Right lung (tissue), 5 donors: Measurements from ENCODE around the gene B3GALNT1. TPM values are rescaled to one million over a fixed set of nuclear protein-coding genes. Genes with fewer than 3 reads are reported as not detected.
"Not testable (repeated sequence)": the region's sequence is repeated elsewhere in the genome, so short reads cannot be mapped to it uniquely, and the experiment has no call there.

Experiments used
- DNase-seq, 2 donors: peaks; one replicate each; pipeline ENCODE4 v3.0.0-alpha.2; 2013
- polyA plus RNA-seq, 5 donors: library from polyadenylated mRNA; unstranded; fragments of 120-200 nt; gene quantifications; one replicate each; pipeline versions ENCODE4 v1.2.1 to v1.2.3, GENCODE V29; 2013; ENCODE audit warnings: inconsistent platforms in 1 of 5, low replicate concordance in 1 of 5; ENCODE audit not compliant: insufficient read length in 5 of 5, insufficient read depth in 1 of 5

The B3GALNT1 gene
- polyA plus RNA-seq, 5 donors, result 23.3 to 35.9 (median 26.9) TPM

DNA sequence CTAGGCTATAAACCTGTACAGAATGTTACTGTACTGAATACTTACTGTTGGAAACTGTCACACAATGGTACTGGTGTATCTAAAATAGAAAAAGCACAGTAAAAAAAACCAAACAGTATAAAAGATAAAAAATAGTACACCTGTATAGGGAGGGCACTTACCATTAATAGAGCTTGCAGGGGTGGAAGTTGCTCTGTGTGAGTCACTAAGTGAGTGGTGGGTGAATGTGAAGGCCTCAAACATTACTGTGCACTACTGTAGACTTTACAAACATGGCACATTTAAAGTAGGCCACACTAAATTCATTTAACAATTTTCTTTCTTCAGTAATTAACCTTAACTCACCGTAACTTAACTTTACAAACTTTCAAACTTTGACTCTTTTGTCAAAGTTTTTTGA, 22.0 kb downstream of the B3GALNT1 start:
- no peak for DNase-seq

DNA sequence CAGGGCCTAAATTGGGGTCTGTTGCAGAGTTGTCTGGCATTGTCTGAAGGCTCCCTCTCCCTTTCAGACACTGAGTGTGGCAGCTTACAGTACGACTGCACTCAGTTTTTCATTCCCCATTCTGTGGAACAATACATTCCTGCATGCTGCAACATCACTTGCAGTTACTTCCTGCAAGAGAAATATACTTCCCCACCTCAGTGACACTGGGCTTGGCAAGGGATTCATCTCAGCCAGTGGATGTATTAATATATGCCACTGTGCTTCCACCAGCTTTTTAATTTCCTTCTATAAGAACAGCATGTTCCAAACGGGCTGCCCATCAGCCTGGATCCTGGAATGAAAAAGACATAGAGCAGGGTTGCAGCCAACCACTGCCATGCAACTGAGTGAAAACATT, 23.1 kb downstream of the B3GALNT1 start:
- no peak for DNase-seq

DNA sequence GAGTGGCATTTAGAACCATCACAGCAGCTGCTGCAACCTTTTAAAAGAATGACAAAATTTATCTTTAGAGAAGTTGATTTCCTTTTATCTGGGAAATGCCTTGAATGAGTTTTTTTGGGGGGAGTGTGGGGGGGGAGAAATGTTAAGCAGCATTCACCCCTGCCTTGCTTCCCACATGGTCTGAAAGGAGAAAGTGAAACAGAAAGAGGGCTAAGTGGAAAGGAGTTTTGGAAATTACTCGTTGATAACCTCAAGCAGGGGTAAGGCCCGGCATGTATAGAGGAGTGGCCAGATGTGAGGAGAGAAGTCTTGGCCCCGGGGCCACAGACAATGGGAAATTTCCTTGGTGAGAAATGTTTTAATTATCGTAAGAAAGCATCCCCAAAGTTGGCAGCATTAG, 23.5 kb downstream of the B3GALNT1 start:
- DNase-seq, result no peak

DNA sequence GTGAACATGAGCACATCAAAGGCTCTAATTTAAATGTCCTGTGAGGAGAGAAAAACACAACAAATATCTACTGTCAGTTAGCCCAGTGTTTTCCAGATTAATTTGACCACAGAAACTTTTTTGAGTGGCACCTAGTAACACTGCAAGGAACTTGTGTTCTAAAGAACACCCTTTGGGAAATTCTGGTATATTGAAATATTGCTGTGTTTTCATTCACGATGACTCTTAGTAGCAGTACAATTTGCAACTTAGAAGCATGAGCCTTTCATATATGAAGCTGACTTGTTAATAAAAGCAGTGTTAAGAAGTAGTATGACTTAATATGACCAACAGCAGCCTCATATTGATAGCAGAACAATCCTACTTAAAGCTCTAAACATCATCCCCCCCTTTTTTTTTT, 32.0 kb downstream of the B3GALNT1 start:
- DNase-seq, result no peak

DNA sequence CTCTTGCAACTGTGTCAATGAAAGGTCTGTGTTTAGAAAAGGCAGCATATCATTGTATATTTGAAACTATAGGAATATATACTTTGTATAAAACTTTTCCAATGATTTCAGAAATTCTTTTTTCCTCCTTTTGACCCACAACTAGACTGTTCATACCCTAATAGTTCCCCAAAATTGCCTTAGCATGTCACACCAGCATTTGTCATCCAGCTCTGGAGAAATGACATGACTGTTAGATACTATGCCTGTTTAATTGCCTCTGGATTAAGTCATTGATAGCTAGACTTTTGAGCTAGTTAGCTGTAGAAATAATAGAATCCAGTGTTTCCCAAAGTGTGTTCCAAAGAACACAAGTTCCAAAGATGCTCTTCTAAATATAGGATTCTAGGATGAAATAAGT, 32.4 kb downstream of the B3GALNT1 start:
- DNase-seq, result no peak

DNA sequence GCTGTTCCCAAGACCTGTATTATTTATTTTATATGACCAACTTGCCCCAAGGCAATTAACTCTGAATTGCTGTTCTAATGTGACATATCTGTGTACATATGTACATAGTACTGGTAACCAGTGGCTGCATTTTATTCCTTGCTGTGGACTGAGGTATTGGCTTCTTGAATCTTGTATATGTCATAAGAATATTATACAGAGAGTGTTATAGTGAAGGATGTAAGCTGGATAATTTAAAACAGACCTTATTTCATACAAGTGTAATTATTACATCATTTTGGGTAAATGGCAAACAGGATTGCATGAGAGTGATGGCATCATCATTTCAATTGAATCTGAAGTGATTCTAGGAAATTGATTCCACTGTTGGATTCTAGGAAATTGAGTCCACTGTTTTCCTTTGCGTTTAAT, 32.9 kb downstream of the B3GALNT1 start:
- no peak for DNase-seq

DNA sequence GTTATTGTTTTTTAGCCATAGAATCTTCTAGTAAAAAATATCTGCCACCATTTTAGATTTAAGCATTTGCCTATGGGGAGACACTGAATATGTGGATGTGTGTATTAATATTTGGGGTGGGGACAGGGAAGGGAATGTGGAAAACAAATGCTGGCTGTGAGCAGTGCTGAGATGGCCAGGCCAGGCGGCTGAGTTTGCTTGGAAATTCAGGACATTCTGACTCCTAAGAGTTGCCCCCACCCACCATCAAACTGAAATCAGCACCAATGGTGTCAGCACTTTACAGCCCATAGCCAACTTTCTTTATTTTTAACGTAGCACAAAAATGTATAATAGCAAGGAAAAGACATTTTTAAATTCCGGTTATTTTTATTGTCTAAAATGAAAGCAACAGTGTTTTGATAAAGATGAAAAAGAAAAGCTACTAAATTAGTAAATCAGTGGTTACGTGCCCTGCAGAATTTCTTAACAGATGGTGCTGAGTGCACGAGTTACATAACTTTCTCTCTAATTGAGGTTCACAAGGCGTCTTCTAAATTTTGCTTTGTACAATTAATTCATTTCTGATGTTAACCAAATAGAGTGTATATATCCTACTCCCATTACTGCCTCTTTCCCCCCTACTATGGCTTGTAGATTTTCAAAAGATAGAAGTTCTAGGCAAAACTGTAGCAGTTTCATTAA, 34.0 kb downstream of the B3GALNT1 start:
- DNase-seq, result no peak

DNA sequence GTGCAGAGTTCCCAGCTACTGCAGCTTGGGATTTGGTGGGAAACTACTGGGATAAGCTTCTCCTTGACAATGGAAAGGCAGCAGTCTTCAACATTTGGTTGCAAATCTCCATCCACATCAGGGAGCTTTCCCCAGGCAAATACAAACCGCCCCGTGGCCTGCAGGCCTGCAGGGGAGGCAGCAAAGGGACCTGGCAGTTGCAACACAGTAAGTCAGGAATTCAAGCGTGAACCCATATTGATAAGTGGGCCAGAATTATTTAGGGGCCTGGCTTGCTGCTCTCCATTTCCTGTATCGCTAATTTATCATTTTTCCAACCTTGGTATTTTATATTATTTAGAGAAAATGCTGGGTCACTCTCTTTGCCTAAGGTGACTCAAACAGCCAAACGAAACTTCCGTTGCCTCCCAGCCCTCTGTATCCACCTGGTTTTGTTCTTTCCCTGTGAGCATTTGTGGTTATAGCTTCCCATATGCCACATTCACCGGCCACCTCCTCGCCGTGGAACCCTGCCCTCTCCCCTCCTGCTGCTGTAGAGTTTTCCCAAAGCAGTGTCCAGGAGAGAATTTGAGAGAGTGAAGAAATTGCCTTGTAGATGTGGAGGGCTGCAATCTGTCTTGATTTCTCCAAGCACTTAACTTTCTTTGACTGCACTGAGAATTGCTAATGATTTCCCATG, 34.8 kb downstream of the B3GALNT1 start:
- no peak for DNase-seq

DNA sequence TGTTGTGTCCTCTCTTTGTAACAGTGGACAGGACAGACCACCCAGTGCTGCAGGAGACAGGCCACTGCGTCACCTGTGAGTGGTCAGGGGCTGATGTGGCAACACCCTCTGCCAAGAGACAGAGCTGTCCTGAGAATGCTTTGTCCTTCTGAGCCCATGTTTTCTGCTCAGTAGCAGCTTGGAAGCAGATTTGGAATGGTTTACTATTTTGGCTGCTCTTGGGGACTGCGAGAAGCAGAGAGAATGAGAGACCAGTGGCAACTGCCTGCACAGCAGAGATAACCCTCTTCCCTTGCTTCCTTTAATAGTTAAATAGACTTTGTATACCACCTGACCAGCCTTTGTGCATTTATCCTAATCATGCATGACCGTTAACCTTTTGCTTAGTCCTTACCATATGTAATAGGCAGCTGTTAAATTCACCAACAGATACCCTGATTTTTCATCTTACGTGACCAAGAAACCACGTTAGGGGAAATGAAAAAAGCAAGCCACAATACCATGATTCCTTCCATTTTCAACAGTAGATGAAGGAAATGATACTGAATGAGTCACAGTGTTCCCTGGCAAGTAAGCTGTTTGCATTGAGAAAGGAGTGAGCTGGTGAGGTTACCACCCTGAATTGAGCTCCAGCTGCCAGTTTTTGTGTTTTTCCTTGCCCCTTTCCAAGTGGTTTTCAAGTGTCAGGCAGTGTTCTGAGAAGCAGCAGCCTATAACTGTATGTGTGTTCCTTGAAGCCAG, 35.5 kb downstream of the B3GALNT1 start:
- DNase-seq, result no peak

DNA sequence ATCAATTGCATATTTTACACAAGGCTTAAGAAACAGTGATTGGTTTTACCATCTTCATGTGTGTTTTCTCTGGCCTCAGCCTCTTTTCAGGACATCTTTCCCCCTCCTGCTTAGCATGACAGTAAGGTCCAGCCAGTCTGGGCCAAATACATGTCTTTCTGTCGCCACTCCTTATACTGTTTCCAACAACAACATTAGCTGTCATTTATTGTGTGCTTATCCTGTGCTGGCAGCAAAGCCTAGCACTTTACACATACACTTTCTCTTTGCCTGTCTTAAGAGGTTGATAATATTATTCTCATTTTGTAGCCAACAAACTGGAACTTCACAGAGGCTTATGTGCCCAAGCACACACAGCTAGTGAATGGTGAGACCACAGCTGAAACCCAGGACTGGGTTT, 37.8 kb downstream of the B3GALNT1 start:
- no peak for DNase-seq

DNA sequence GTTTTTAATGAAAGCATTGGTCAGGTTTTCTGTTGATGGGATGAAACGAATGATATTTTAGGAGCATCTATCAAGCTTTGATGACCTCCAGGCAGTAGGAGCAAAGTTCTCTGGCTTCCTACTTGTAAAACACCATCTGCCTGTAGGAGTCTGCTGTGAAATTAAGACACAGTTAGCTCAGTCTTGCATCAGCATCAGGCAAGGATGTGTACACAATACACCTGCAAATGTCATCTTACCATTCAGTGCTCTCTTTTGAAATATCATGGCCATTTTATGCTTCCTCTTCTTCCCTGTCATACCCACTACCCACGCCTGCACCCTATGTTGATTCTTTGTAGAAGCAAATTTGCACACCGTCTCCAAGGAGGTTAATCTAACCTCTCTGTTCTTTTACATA, 38.2 kb downstream of the B3GALNT1 start:
- no peak for DNase-seq

DNA sequence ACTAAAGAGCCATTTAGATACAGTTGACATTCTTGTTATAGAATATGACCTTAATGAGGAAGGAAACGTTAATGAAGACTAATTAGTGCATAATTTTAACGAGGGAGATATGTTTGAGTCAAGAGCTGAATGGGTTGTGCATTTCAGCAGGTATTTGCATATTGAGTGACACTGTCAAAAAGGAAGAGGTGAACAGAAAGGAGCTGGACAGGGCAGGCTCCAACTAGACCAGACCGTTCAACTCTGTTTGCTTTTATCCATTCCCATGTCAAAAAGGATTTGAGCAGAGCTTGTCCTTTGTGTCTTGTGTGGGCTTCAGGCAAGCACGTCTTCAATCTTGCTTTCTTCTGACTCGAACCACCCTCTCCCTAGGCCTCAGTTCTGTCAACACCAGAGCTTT, 40.7 kb downstream of the B3GALNT1 start:
- no peak for DNase-seq

DNA sequence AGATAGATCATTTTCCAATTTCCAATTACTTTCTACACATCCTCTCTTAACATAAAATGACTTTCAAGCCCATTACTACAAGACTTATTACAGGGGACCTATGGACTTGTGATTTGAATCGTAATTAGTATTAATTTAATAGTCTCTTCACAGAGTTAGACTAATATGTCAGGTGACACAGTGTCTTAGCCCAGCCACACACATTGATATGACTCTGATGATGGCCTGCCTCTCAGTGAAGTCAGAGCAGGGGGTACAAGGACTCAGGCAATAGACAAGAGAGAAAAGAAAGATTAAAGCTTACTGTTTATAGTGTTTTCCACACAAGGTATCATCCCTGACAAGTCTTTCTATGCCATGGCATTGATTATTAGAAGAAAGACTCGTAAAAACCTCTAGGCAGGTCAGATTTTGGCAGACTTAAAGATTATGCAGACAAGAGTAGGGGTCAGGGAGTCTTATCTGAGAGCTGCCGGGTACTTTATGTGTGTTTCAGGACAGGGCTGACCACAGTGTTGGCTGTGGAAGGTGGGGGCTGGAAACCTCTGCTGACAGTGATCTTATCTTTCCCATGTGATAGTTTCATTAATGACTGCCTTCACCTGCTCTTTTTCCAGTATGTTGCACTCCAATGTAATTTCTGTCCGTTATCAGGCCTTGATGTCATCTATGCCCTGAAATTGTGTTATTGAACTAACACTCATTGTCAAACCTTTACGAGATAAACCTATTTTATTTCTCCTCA, 50.1 kb downstream of the B3GALNT1 start:
- no peak for DNase-seq

DNA sequence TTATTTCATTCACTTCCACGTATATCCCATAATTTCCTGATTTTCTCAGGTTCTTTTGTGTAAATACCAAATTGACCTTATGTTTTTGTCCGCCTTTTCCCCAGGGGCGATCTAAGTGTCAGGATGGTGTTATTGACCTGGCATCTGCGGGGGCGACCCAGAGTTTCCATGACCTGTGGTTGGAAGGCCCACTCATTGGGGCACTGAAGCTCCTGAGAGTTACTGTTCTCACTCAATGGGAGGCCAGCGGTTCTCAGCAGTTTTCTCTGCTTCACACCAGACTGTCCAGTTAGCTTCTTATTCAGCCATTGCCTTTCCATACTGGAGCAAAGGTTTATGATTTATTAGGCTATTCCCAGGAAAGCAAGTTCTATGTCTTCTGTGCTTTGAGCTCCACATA, 53.3 kb downstream of the B3GALNT1 start:
- DNase-seq, result no peak

DNA sequence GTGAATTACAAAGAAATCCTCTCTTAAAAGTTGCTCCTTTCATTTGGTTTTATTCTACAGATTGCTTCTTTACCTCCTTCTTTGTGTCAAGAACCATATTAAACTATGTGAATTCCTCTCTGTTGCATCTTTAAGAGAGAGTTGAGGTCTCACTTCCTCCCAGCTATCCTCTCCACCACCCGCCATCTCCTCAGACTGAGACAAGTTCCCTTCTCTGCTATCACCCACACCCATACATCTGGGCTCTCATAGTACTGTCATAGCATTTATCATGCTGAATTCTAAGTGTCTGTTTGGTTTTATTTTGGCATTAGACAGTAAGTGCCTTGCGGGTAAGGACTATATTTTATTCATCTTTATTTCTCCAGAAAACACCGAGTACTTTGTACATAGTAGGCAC, 54.2 kb downstream of the B3GALNT1 start:
- no peak for DNase-seq

DNA sequence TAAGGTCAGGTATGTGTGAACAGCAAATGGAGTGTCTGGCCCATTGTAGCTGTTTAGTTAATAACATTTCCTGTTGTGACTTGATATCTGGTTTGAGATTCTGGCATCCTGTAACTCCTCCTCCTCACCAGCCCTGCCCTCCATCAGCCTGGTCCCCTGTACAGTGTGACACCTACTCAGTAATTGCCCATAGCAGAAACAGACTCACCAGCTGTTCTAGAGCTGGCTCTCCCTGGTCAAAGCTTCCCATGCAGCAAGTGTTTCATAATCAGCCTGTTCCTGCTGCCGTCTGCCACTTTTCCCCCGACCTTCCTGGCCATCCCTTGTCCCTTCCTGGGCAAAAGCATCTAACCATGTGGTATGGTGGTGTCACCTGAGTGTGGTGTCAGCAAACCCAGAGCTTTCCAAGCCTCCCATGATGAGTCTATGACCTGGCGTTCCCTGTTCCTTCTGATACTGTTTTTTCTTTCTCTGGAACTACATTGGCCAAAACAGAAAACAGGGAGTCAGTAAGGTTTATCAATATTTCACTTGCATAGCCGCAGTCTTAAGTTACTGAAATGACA, 55.4 kb downstream of the B3GALNT1 start:
- no peak for DNase-seq

DNA sequence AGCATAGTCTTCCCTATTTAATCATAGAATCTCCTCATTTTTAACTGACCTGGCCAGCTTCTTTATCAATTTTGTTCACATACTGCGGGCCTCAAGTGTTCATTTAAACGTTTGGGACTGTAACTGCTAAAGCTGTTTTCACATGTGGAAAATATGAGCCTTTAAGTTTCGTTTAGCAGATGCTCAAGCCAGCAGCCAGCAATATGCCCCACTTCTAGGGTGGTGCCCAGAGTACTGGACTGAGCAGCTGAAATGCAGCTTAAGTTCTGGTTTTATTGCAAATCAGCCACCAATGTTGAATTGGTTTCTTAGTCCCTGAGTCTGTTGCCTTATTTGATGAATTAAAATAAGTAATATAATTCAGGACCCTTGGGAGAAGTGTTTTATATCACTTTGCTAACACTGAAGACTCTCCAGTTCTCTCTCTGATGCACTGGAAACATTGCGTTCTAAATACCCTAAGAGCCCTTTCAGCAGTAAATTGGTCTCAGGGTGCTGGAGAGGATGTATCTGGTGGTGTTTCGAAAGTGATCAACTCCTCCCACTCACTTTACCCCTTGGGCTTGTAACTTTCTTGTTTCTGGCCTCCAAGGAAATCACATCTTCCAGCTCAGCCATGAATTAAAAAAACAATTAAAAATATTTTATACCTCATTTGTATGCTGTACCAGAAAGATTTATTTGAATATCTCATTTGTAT, 61.7 kb downstream of the B3GALNT1 start:
- DNase-seq, result no peak

DNA sequence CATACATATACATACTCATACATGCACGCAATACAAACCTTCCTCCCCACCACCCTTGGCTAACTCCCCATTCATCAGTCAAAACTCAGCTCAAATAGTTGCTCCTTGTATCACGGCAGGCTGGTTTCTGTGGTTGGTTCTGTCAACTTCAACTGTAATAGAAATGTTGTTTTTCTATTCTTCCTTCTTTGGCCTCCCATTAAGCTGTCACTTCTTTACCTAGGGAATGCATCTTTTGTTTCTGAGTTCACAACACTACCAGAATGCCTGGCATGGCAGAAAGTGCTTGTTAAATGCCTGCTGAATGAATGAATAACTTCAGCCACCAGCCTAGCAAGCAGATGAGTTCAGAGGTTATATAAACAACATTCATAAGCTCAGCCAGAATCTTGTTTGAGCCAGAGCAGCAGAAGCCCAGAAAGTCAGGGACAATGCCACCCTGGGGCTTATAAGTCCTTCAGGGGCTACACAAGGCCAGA, 63.1 kb downstream of the B3GALNT1 start:
- no peak for DNase-seq

DNA sequence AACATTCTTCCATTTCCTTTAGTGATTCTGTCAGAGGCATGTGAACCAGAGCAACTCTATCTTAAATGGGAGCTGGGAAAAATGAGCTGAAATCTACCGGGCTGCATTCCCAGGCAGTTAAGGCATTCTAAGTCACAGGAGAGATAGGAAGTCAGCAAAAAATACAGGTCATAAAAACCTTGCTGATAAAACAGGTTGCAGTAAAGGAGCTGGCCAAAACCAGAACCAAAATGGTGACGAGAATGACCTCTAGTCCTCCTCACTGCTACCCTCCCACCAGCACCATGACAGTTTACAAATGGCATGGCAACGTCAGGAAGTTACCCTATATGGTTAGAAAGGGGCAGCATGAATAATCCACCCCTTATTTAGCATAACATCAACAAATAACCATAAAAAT, 66.4 kb downstream of the B3GALNT1 start:
- DNase-seq, result no peak

DNA sequence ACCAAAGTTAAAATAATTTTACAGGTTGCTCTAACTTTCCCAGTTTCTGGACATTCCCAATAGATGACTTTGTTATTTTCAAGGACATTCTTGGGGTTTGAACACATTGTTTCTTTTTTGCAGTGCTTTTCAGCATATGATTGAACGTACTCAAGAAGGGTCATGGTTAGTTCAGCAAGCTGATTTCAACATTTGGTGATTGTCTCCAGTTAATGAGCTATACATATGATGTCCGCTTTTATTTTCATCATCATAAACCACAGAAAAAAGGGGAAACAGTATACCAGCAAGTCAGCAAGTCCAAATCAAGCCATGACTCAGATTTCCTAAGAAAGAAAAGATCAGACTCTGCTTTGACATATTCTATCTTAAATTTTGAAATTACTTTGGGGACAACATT, 69.4 kb downstream of the B3GALNT1 start:
- DNase-seq, result no peak

DNA sequence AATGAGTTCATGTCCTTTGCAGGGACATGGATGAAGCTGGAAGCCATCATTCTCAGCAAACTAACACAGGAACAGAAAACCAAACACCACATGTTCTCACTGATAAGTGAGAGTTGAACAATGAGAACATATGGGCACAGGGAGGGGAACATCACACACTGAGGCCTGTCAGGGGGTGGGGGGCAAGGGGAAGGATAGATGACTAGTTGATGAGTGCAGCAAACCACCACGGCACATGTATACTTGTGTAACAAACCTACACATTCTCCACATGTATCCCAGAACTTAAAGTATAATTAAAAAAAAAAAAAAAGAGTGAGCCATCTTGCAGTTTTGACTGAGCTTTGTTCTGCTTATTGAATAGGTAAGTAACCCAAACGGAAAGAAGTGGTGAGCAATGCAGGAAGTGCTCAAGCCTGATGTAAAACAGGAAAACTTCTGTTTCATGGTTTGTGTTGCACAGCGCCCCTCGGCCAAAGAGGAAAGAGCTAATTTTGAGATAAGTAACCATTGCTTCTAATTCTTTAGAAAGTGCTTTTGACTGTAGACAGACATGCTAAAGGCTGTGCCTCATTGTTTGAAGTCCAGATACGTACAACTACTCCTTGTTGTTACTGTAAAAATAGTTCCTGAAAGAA, 70.1 kb downstream of the B3GALNT1 start:
- DNase-seq, result not testable (repeated sequence)
